IMR-90 (cell line): Measurements from ENCODE around the gene PLSCR3. TPM values are rescaled to one million over a fixed set of nuclear protein-coding genes. Genes with fewer than 3 reads are reported as not detected.

Experiments used
- ATAC-seq: fragments of 200-7000 bp; cut with Tn5 transposase; 2 replicates; pipeline ENCODE4 v1.9.1; 2020; ENCODE audit warnings: low read depth, mild to moderate bottlenecking, moderate library complexity
- BruUV-seq: library from RNA; stranded (reverse); fragments of 400-500 nt; replicated peaks from 2 replicates; lab custom pipeline; 2021; lab: Mats Ljungman, UMichigan
- CTCF ChIA-PET: fragments of 300-600 bp; formaldehyde crosslinking; extraction: SDS; loops from one replicate; lab custom pipeline; 2021; ENCODE audit warnings: antibody characterized with exemption; lab: Yijun Ruan, JAX
- POLR2A ChIA-PET: fragments of 300-600 bp; sonication (Branson Sonifier 250); formaldehyde crosslinking; loops from one replicate; lab custom pipeline; 2022; ENCODE audit warnings: antibody characterized with exemption; ENCODE audit not compliant: unreplicated experiment; lab: Charles Lee
- DNase-seq: peaks from one replicate; pipeline ENCODE4 v3.0.0; 2013
- H2AFZ ChIP-seq: replicated peaks from 2 replicates; pipeline ENCODE3; 2013; ENCODE audit warnings: low read length, mild to moderate bottlenecking; ENCODE audit not compliant: poor library complexity
- H2AK5ac ChIP-seq: 2 replicates; pipeline ENCODE4 v1.6.1; 2013; ENCODE audit warnings: low read depth, low read length, inconsistent platforms
- H2AK9ac ChIP-seq: replicated peaks from 2 replicates; pipeline ENCODE3; 2013; ENCODE audit warnings: mild to moderate bottlenecking, low read depth, low read length, moderate library complexity; ENCODE audit not compliant: poor library complexity
- H2BK120ac ChIP-seq: 2 replicates; pipeline ENCODE4 v1.6.1; 2013; ENCODE audit warnings: low read depth, low read length, inconsistent platforms
- H2BK15ac ChIP-seq: 3 replicates; pipeline ENCODE4 v1.6.1; 2013; ENCODE audit warnings: low read depth, low read length, inconsistent platforms
- H2BK20ac ChIP-seq: 2 replicates; pipeline ENCODE4 v1.6.1; 2013; ENCODE audit warnings: low read depth, mild to moderate bottlenecking, inconsistent platforms, low read length, moderate library complexity
- H2BK5ac ChIP-seq: 2 replicates; pipeline ENCODE4 v1.6.1; 2013; ENCODE audit warnings: mild to moderate bottlenecking, low read depth, low read length, inconsistent platforms; ENCODE audit not compliant: poor library complexity, severe bottlenecking
- H3K14ac ChIP-seq: replicated peaks from 2 replicates; pipeline ENCODE4 v1.6.1; 2013; ENCODE audit warnings: low read depth, low read length, inconsistent platforms
- H3K18ac ChIP-seq: 2 replicates; pipeline ENCODE4 v1.6.1; 2013; ENCODE audit warnings: low read depth, low read length, control low read depth
- H3K23ac ChIP-seq: 2 replicates; pipeline ENCODE4 v1.6.1; 2013; ENCODE audit warnings: low read depth, low read length, inconsistent platforms
- H3K27ac ChIP-seq: 2 replicates; pipeline ENCODE4 v1.5.1; 2013; ENCODE audit warnings: mild to moderate bottlenecking, control low read depth, low read length; ENCODE audit not compliant: insufficient read depth
- H3K27me3 ChIP-seq: 2 replicates; pipeline ENCODE4 v1.6.1; 2013; ENCODE audit warnings: low read length; ENCODE audit not compliant: control insufficient read depth, insufficient read depth
- H3K36me3 ChIP-seq: 2 replicates; pipeline ENCODE4 v1.6.1; 2013; ENCODE audit warnings: low read length, mixed read lengths; ENCODE audit not compliant: control insufficient read depth, insufficient read depth
- H3K4ac ChIP-seq: 2 replicates; pipeline ENCODE4 v1.6.1; 2013; ENCODE audit warnings: low read depth, low read length, inconsistent platforms
- H3K4me1 ChIP-seq: 2 replicates; pipeline ENCODE4 v1.6.1; 2013; ENCODE audit warnings: low read length, mixed read lengths; ENCODE audit not compliant: control insufficient read depth, insufficient read depth
- H3K4me2 ChIP-seq: 2 replicates; pipeline ENCODE4 v1.6.1; 2013; ENCODE audit warnings: low read depth, mild to moderate bottlenecking, control low read depth, low read length, moderate library complexity
- H3K4me3 ChIP-seq: 2 replicates; pipeline ENCODE4 v1.5.1; 2013; ENCODE audit warnings: low read depth, mild to moderate bottlenecking, control low read depth, low read length, moderate library complexity; ENCODE audit not compliant: insufficient read depth
- H3K56ac ChIP-seq: 2 replicates; pipeline ENCODE4 v1.6.1; 2013; ENCODE audit warnings: low read length, inconsistent platforms; ENCODE audit not compliant: insufficient read depth; ENCODE audit errors: extremely low read depth
- H3K79me1 ChIP-seq, 2 experiments: 2 replicates each; pipeline ENCODE4 v1.6.1; 2013; ENCODE audit warnings: low read length in 2 of 2, inconsistent platforms in 1 of 2, low read depth in 1 of 2
- H3K9ac ChIP-seq: 2 replicates; pipeline ENCODE4 v1.6.1; 2013; ENCODE audit warnings: low read depth, low read length, control low read depth
- H3K9me1 ChIP-seq: 2 replicates; pipeline ENCODE4 v1.6.1; 2013; ENCODE audit warnings: low read length, inconsistent platforms; ENCODE audit not compliant: insufficient read depth
- H3K9me3 ChIP-seq: 2 replicates; pipeline ENCODE4 v1.6.1; 2013; ENCODE audit warnings: low read length; ENCODE audit not compliant: control insufficient read depth, insufficient read depth
- H4K20me1 ChIP-seq: 2 replicates; pipeline ENCODE4 v1.6.1; 2013; ENCODE audit warnings: low read length, inconsistent platforms; ENCODE audit not compliant: insufficient read depth
- H4K5ac ChIP-seq: 2 replicates; pipeline ENCODE4 v1.6.1; 2013; ENCODE audit warnings: mild to moderate bottlenecking, low read depth, low read length, control low read depth
- H4K8ac ChIP-seq, 2 experiments: 2 replicates each; pipeline ENCODE4 v1.6.1; 2013; ENCODE audit warnings: low read depth in 2 of 2, low read length in 2 of 2, control low read depth in 1 of 2, inconsistent platforms in 1 of 2
- H4K91ac ChIP-seq: 2 replicates; pipeline ENCODE4 v1.6.1; 2013; ENCODE audit warnings: low read depth, low read length, inconsistent platforms; ENCODE audit not compliant: insufficient read depth
- BHLHE40 ChIP-seq: fragments of 150-350 bp; IDR thresholded peaks from 2 replicates; pipeline ENCODE4 v1.6.1; 2016; ENCODE audit warnings: mild to moderate bottlenecking, low read depth, low read length
- CEBPB ChIP-seq: IDR thresholded peaks from 2 replicates; pipeline ENCODE4 v1.6.1; 2012; ENCODE audit warnings: low read depth, low read length, improper control_type of control experiment
- FOS ChIP-seq: fragments of 150-350 bp; IDR thresholded peaks from 2 replicates; pipeline ENCODE4 v1.6.1; 2016; ENCODE audit warnings: low read depth, low read length
- MAFK ChIP-seq: IDR thresholded peaks from 2 replicates; pipeline ENCODE4 v1.6.1; 2012; ENCODE audit warnings: low read depth, low read length, improper control_type of control experiment
- MAZ ChIP-seq: IDR thresholded peaks from 2 replicates; pipeline ENCODE4 v1.6.1; 2012; ENCODE audit warnings: low read depth, mild to moderate bottlenecking, low read length, improper control_type of control experiment, moderate library complexity, borderline replicate concordance
- MXI1 ChIP-seq: IDR thresholded peaks from 2 replicates; pipeline ENCODE4 v1.6.1; 2012; ENCODE audit warnings: low read depth, mild to moderate bottlenecking, low read length, moderate library complexity, borderline replicate concordance
- NFE2L2 ChIP-seq: fragments of 150-350 bp; IDR thresholded peaks from 2 replicates; pipeline ENCODE4 v1.6.1; 2016; ENCODE audit warnings: low read depth, mild to moderate bottlenecking, low read length
- RAD21 ChIP-seq: IDR thresholded peaks from 2 replicates; pipeline ENCODE4 v1.6.1; 2012; ENCODE audit warnings: low read length, improper control_type of control experiment
- RCOR1 ChIP-seq: IDR thresholded peaks from 2 replicates; pipeline ENCODE4 v1.6.1; 2012; ENCODE audit warnings: mild to moderate bottlenecking, low read length, improper control_type of control experiment; ENCODE audit not compliant: insufficient replicate concordance
- RFX5 ChIP-seq: IDR thresholded peaks from 2 replicates; pipeline ENCODE4 v1.8.0; 2012; ENCODE audit warnings: low read depth, mild to moderate bottlenecking, low read length, moderate library complexity
- SMC3 ChIP-seq: fragments of 150-350 bp; IDR thresholded peaks from 2 replicates; pipeline ENCODE4 v1.6.1; 2016; ENCODE audit warnings: low read depth, mild to moderate bottlenecking, antibody characterized with exemption, low read length, moderate library complexity
- WGBS, 2 experiments: methylation state at CpG; one replicate each; pipeline versions ENCODE4 v1.1.5 to v1.1.7; 2013; ENCODE audit warnings: missing lambda C conversion rate in 2 of 2; ENCODE audit not compliant: insufficient read length in 1 of 2; ENCODE audit errors: extremely low coverage in 2 of 2; 5-methylcytosine and 5-hydroxymethylcytosine counted together
- dilution Hi-C: fragments of 300-500 bp; cut with HindIII; formaldehyde crosslinking; loops from one replicate; pipeline ENCODE4 v1.14.3; 2018; ENCODE audit warnings: low sequenced_read_pairs; ENCODE audit not compliant: unreplicated experiment
- in situ Hi-C: fragments of 300-500 bp; cut with MboI; formaldehyde crosslinking; loops from 3 replicates; pipeline ENCODE4 v1.14.3; 2019; ENCODE audit warnings: low sequenced_read_pairs, inconsistent platforms, mixed read lengths
- intact Hi-C: fragments of 100-400 bp; cut with micrococcal nuclease; formaldehyde crosslinking; loops from 2 replicates; pipeline ENCODE4 v1.10.0; 2022
- polyA plus RNA-seq, 3 experiments: library from polyadenylated mRNA; depleted of rRNA; stranded (reverse); fragments of >200 nt; gene quantifications; 2 replicates each; pipeline ENCODE4 v1.2.3, GENCODE V29; 2012; ENCODE audit warnings: low replicate concordance in 1 of 3
- total RNA-seq: library from RNA; depleted of rRNA; stranded (reverse); fragments of >200 nt; gene quantifications from 2 replicates; pipeline ENCODE4 v1.2.3, GENCODE V29; 2012
- TF ChIP-seq, protein P1 (sequence below): fragments of 150-350 bp; IDR thresholded peaks from 2 replicates; pipeline ENCODE4 v1.6.1; 2017; ENCODE audit warnings: mild to moderate bottlenecking, antibody characterized with exemption, low read length, low read depth
- TF ChIP-seq, protein P2 (sequence below): conservative IDR thresholded peaks from 2 replicates; pipeline ENCODE4 v1.5.1; 2012; ENCODE audit warnings: mild to moderate bottlenecking, low read depth, low read length, improper control_type of control experiment

PLSCR3 gene
- total and polyA plus RNA-seq, 2 of the 4 experiments (the other 2 are of a cell fraction) = 6.1 to 116 TPM

DNA sequence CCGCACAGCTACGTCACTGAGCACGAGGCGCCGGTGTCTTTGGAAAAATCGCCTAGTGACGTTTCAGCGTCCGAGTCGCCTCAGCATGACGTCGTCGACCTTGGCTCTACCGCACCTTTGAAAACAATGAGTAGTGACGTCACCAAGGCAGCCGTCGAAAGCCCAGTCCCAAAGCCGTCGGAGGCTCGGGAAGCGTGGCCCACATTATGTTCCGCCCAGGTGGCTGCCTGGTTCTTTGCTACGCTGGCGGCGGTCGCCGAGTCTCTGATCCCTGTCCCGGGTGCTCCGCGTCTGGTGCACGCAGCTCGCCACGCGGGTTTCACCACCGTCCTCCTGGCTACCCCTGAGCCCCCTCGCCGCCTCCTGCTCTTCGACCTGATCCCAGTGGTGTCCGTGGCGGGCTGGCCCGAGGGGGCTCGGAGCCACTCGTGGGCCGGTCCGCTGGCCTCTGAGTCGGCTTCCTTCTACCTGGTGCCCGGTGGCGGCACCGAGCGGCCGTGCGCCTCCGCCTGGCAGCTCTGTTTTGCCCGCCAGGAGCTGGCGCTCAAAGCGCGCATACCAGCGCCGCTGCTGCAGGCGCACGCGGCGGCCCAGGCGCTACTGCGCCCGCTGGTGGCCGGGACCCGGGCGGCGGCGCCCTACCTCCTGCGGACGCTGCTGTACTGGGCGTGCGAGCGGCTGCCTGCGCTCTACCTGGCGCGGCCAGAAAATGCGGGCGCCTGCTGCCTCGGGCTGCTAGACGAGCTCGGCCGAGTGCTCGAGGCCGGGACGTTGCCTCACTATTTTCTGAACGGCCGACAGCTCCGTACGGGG, 42.4 kb upstream of the PLSCR3 start:
- Histone ChIP-seq H3K9me1 (no peaks in the 10 kb centered on the region), H3K4me2 (peak overlapping the region; percentile 84), H2BK20ac (no peak overlapping the region), H2AK9ac (peak overlapping the region; percentile 18), H3K18ac (no peak overlapping the region), H2AK5ac (peak overlapping the region; percentile 74), H3K23ac (no peak overlapping the region; the same call in 1 of the 2 replicates), H3K56ac (no peak overlapping the region), H3K79me1 (peaks cover 0 to 2% of the 10 kb centered on the region in 2 experiments; a peak in 1 of 4 replicates), H3K4me3 (peak overlapping the region; percentile 35), H2BK120ac (no peak overlapping the region), H4K5ac (no peak overlapping the region; the same call in 1 of the 2 replicates), H3K9ac (no peak overlapping the region), H4K20me1 (peaks cover 3% of the 10 kb centered on the region; the same call in 1 of the 2 replicates), H4K8ac (peak overlapping the region; percentile 11 to 66; a peak in 2 of 4 replicates), H2BK15ac (no peak overlapping the region), H4K91ac (no peak overlapping the region), H3K4me1 (peaks cover 8% of the 10 kb centered on the region), H3K9me3 (no peaks in the 10 kb centered on the region), H3K36me3 (no peaks in the 10 kb centered on the region), H2BK5ac (no peak overlapping the region), H3K14ac (no peak overlapping the region), H3K27ac (no peak overlapping the region), H3K4ac (no peak overlapping the region), H2AFZ (peak overlapping the region; percentile 81), H3K27me3 (peaks cover 34% of the 10 kb centered on the region)
- ChIA-PET CTCF (interaction anchor here (0.6 to 1.9 kb wide), 12 partner anchors 9 to 179 kb away, joined by 3 to 12 read pairs (median 4); partner anchors contain the start of genes SENP3, SPEM2 and TMEM256), POLR2A (interaction anchor here (0.5 kb wide), 1 partner anchor 30 kb away, joined by 8 read pairs; no protein-coding TSS in a partner anchor)
- dilution Hi-C loops = no loop called here
- WGBS, 2 experiments = 4% methylated on average over 72 of the region's 92 CpGs; no CpG with 5 or more reads in 1 of the 2 experiments
- in situ Hi-C loops = no loop called here
- intact Hi-C loops = loop anchor here (1.0 to 5.0 kb wide), 4 partner anchors 32 to 125 kb away; partner anchors contain the start of genes KCTD11, SENP3 and TMEM256
- peak; percentile 87 for ATAC-seq
- BruUV-seq = no TSS peak
- DNase-seq = peak; percentile 75
- TF ChIP-seq NFE2L2 = no peak
- peak; percentile 73 for TF ChIP-seq SMC3
- peak; percentile 61 for TF ChIP-seq BHLHE40
- no peak for TF ChIP-seq MAFK
- no peak for TF ChIP-seq FOS
- TF ChIP-seq MAZ = peak; percentile 49; the same call in 1 of the 2 replicates
- TF ChIP-seq, protein P1, sequence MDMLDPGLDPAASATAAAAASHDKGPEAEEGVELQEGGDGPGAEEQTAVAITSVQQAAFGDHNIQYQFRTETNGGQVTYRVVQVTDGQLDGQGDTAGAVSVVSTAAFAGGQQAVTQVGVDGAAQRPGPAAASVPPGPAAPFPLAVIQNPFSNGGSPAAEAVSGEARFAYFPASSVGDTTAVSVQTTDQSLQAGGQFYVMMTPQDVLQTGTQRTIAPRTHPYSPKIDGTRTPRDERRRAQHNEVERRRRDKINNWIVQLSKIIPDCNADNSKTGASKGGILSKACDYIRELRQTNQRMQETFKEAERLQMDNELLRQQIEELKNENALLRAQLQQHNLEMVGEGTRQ = peak; percentile 10; the same call in 1 of the 2 replicates
- peak; percentile 82 for TF ChIP-seq RAD21
- TF ChIP-seq RCOR1 = no peak
- TF ChIP-seq, protein P2, sequence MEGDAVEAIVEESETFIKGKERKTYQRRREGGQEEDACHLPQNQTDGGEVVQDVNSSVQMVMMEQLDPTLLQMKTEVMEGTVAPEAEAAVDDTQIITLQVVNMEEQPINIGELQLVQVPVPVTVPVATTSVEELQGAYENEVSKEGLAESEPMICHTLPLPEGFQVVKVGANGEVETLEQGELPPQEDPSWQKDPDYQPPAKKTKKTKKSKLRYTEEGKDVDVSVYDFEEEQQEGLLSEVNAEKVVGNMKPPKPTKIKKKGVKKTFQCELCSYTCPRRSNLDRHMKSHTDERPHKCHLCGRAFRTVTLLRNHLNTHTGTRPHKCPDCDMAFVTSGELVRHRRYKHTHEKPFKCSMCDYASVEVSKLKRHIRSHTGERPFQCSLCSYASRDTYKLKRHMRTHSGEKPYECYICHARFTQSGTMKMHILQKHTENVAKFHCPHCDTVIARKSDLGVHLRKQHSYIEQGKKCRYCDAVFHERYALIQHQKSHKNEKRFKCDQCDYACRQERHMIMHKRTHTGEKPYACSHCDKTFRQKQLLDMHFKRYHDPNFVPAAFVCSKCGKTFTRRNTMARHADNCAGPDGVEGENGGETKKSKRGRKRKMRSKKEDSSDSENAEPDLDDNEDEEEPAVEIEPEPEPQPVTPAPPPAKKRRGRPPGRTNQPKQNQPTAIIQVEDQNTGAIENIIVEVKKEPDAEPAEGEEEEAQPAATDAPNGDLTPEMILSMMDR = peak; percentile 94
- no peak for TF ChIP-seq CEBPB
- peak; percentile 80 for TF ChIP-seq MXI1
- TF ChIP-seq RFX5 = no peak
